PC-9 (cell line): Measurements from ENCODE around the gene AKR1C4. TPM values are rescaled to one million over a fixed set of nuclear protein-coding genes. Genes with fewer than 3 reads are reported as not detected.

Experiments
- BruUV-seq: library from RNA; stranded (reverse); fragments of 400-500 nt; replicated peaks from 2 replicates; lab custom pipeline; 2021; lab: Mats Ljungman, UMichigan
- CTCF ChIA-PET: fragments of 300-600 bp; sonication (Branson Sonifier 250); formaldehyde crosslinking; loops from one replicate; lab custom pipeline; 2022; ENCODE audit warnings: antibody characterized with exemption; lab: Charles Lee
- POLR2A ChIA-PET: fragments of 300-600 bp; sonication (Branson Sonifier 250); formaldehyde crosslinking; loops from one replicate; lab custom pipeline; 2022; ENCODE audit warnings: antibody characterized with exemption; ENCODE audit not compliant: unreplicated experiment; lab: Charles Lee
- DNase-seq, 2 experiments: peaks; one replicate each; pipeline versions ENCODE4 v3.0.0 to v3.0.0-alpha.2; 2015 to 2022; ENCODE audit warnings: mixed read lengths in 1 of 2
- H2AFZ ChIP-seq: fragments of 200-600 bp; sonication (generic); 2 replicates; pipeline ENCODE4 v1.8.1; 2017; ENCODE audit warnings: antibody characterized with exemption
- H3F3A ChIP-seq: fragments of 200-600 bp; sonication (generic); 2 replicates; pipeline ENCODE4 v1.8.1; 2017; ENCODE audit warnings: antibody characterized with exemption, mild to moderate bottlenecking, low read depth; ENCODE audit not compliant: insufficient read depth
- H3K27ac ChIP-seq: fragments of 200-600 bp; sonication (generic); 2 replicates; pipeline ENCODE4 v1.6.1; 2016; ENCODE audit warnings: mixed run types
- H3K27me3 ChIP-seq: fragments of 200-600 bp; sonication (generic); 2 replicates; pipeline ENCODE4 v1.6.1; 2016; ENCODE audit warnings: low read depth, mixed run types; ENCODE audit not compliant: insufficient read depth
- H3K36me3 ChIP-seq: fragments of 200-600 bp; sonication (generic); 2 replicates; pipeline ENCODE4 v1.6.1; 2016; ENCODE audit warnings: low read depth, mixed run types
- H3K4me1 ChIP-seq: fragments of 200-600 bp; sonication (generic); replicated peaks from 2 replicates; pipeline ENCODE4 v1.6.1; 2016; ENCODE audit warnings: mixed run types; ENCODE audit not compliant: insufficient read depth
- H3K4me2 ChIP-seq: fragments of 200-600 bp; sonication (generic); 2 replicates; pipeline ENCODE4 v1.6.1; 2017; ENCODE audit warnings: mixed run types
- H3K4me3 ChIP-seq: fragments of 200-600 bp; sonication (generic); 2 replicates; pipeline ENCODE4 v1.6.1; 2016; ENCODE audit warnings: mixed run types
- H3K79me2 ChIP-seq: fragments of 200-600 bp; sonication (generic); 2 replicates; pipeline ENCODE4 v1.6.1; 2017; ENCODE audit warnings: low read depth, mixed run types
- H3K9me2 ChIP-seq: fragments of 200-600 bp; sonication (generic); 2 replicates; pipeline ENCODE4 v1.8.1; 2017; ENCODE audit warnings: mild to moderate bottlenecking; ENCODE audit not compliant: insufficient read depth
- H3K9me3 ChIP-seq: fragments of 200-600 bp; sonication (generic); 2 replicates; pipeline ENCODE4 v1.8.1; 2016; ENCODE audit warnings: low read depth; ENCODE audit not compliant: insufficient read depth
- H4K20me1 ChIP-seq: fragments of 200-600 bp; sonication (generic); 2 replicates; pipeline ENCODE4 v1.8.1; 2017; ENCODE audit not compliant: insufficient read depth
- EZH2 ChIP-seq: fragments of 200-600 bp; sonication (generic); IDR thresholded peaks from 2 replicates; pipeline ENCODE4 v1.8.0; 2017; ENCODE audit warnings: antibody characterized with exemption, low read depth
- intact Hi-C: fragments of 100-400 bp; cut with micrococcal nuclease; formaldehyde crosslinking; loops from one replicate; pipeline ENCODE4 v1.10.0; 2022; ENCODE audit not compliant: unreplicated experiment
- total RNA-seq: library from RNA; stranded (reverse); gene quantifications from 2 replicates; pipeline ENCODE4 v1.2.3, GENCODE V29; 2021
- TF ChIP-seq, protein P1 (sequence below): fragments of 200-600 bp; sonication (generic); conservative IDR thresholded peaks from 2 replicates; pipeline ENCODE4 v1.6.1; 2017; ENCODE audit warnings: mixed run types, antibody characterized with exemption, mild to moderate bottlenecking, moderate library complexity

AKR1C4 gene
- total RNA-seq, 1 experiment from 2014 or later, result not detected

DNA sequence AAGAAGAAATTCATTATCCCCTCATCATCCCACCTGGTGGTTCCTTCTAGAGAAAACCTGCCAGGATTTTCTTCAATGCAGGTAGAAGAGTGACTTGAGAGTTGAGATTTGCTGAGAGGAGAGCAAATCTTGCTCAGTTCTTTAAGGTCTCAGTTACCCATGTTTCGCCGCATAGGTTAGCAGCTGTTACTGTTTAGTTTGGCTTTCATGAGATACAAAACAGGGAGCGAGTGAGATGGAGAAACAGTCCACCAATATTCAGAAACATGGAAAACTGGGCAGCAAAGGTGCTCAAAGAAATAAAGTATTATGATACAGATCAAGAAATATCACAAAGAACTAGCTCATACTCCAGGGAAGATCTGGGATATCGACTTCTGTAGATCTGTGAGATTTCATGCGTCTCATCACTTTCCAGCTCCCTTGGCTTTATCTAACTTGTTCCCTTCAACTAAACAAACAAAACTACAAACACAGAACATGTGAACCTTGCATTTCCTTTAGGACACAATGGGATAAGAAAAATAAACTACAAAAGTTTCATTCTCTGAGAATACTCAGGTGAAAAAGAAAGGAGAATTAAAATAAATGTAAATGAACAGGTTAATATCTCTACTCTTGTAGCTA, 63.4 kb downstream of the AKR1C4 start:
- Histone ChIP-seq H3K9me2 (no peaks in the 10 kb centered on the region), H2AFZ (no peak overlapping the region), H3K27ac (no peak overlapping the region), H3K4me2 (no peak overlapping the region), H3K9me3 (no peaks in the 10 kb centered on the region), H3K4me1 (no peaks in the 10 kb centered on the region), H4K20me1 (no peaks in the 10 kb centered on the region), H3K27me3 (no peaks in the 10 kb centered on the region), H3F3A (no peaks in the 10 kb centered on the region), H3K36me3 (no peaks in the 10 kb centered on the region), H3K4me3 (no peak overlapping the region), H3K79me2 (no peaks in the 10 kb centered on the region)
- TSS peak; percentile 9 for BruUV-seq
- no peak for TF ChIP-seq EZH2
- TF ChIP-seq, protein P1, sequence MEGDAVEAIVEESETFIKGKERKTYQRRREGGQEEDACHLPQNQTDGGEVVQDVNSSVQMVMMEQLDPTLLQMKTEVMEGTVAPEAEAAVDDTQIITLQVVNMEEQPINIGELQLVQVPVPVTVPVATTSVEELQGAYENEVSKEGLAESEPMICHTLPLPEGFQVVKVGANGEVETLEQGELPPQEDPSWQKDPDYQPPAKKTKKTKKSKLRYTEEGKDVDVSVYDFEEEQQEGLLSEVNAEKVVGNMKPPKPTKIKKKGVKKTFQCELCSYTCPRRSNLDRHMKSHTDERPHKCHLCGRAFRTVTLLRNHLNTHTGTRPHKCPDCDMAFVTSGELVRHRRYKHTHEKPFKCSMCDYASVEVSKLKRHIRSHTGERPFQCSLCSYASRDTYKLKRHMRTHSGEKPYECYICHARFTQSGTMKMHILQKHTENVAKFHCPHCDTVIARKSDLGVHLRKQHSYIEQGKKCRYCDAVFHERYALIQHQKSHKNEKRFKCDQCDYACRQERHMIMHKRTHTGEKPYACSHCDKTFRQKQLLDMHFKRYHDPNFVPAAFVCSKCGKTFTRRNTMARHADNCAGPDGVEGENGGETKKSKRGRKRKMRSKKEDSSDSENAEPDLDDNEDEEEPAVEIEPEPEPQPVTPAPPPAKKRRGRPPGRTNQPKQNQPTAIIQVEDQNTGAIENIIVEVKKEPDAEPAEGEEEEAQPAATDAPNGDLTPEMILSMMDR, result no peak
- no peak for DNase-seq
- POLR2A ChIA-PET, result interaction anchor here (0.6 kb wide), 1 partner anchor 142 kb away, joined by 7 read pairs; no protein-coding TSS in a partner anchor
- CTCF ChIA-PET, result no interaction called here
- intact Hi-C loops, result no loop called here

DNA sequence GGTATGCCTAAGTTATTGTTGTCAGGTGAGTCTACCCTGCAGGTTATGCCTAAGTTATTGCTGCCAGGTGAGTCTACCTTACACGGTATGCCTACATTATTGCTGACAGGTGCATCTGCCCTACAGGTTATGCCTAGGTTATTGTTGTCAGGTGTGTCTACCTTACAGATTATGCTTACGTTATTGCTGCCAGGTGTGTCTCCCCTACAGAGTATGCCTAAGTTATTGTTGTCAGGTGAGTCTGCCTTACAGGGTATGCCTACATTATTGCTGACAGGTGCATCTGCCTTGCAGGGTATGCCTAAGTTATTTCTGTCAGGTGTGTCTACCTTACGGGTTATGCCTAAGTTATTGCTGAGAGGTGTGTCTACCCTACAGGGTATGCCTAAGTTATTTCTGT, 64.2 kb downstream of the AKR1C4 start:
- no peaks in the 10 kb centered on the region for H3K27me3 ChIP-seq
- no peaks in the 10 kb centered on the region for H3F3A ChIP-seq
- no peak for DNase-seq
- intact Hi-C loops, result no loop called here
- no peak overlapping the region for H3K4me3 ChIP-seq
- TF ChIP-seq, protein P1, result no peak
- TF ChIP-seq EZH2, result no peak
- H4K20me1 ChIP-seq, result no peaks in the 10 kb centered on the region
- no peak overlapping the region for H2AFZ ChIP-seq
- H3K36me3 ChIP-seq, result no peaks in the 10 kb centered on the region
- H3K4me1 ChIP-seq, result no peaks in the 10 kb centered on the region
- CTCF ChIA-PET, result no interaction called here
- no peaks in the 10 kb centered on the region for H3K79me2 ChIP-seq
- POLR2A ChIA-PET, result interaction anchor here (0.6 kb wide), 1 partner anchor 141 kb away, joined by 7 read pairs; no protein-coding TSS in a partner anchor
- H3K9me3 ChIP-seq, result peaks cover 3% of the 10 kb centered on the region; the same call in 1 of the 2 replicates
- BruUV-seq, result no TSS peak
- H3K4me2 ChIP-seq, result no peak overlapping the region
- H3K27ac ChIP-seq, result no peak overlapping the region
- no peaks in the 10 kb centered on the region for H3K9me2 ChIP-seq

DNA sequence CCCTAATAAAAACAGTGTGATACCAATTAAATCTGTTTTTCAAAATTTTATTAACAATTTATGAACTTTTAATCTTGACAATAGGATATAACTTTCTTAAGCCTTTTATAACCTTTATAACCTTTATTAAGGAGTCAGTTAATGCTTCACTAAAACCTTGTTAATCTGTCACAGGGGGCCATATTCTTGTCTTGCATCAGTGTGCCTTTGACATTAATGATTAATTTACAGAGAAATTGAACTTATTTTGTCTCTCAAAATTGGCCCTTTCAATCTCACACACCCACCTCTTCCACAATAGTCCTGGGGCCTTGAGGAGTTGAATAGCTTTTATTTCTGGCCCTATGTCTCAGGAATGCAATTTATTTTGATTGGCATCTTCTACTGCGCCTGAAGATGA, 68.5 kb downstream of the AKR1C4 start:
- DNase-seq, result no peak
- Histone ChIP-seq H2AFZ (no peak overlapping the region), H3K79me2 (no peaks in the 10 kb centered on the region), H3K9me3 (peaks cover 3% of the 10 kb centered on the region; the same call in 1 of the 2 replicates), H3K27me3 (no peaks in the 10 kb centered on the region), H3F3A (no peaks in the 10 kb centered on the region), H3K4me1 (no peaks in the 10 kb centered on the region), H4K20me1 (no peaks in the 10 kb centered on the region), H3K4me3 (no peak overlapping the region), H3K27ac (no peak overlapping the region), H3K36me3 (no peaks in the 10 kb centered on the region), H3K9me2 (no peaks in the 10 kb centered on the region), H3K4me2 (no peak overlapping the region)
- no TSS peak for BruUV-seq
- CTCF ChIA-PET, result no interaction called here
- POLR2A ChIA-PET, result interaction anchor here (0.6 kb wide), 1 partner anchor 129 kb away, joined by 4 read pairs; no protein-coding TSS in a partner anchor
- intact Hi-C loops, result no loop called here
- TF ChIP-seq, protein P1, result no peak
- no peak for TF ChIP-seq EZH2
